Measurements from ENCODE around the gene SEBOX.
A peak's percentile ranks its signal among the peaks of the same experiment; 100 is the strongest.

SEBOX gene

DNA sequence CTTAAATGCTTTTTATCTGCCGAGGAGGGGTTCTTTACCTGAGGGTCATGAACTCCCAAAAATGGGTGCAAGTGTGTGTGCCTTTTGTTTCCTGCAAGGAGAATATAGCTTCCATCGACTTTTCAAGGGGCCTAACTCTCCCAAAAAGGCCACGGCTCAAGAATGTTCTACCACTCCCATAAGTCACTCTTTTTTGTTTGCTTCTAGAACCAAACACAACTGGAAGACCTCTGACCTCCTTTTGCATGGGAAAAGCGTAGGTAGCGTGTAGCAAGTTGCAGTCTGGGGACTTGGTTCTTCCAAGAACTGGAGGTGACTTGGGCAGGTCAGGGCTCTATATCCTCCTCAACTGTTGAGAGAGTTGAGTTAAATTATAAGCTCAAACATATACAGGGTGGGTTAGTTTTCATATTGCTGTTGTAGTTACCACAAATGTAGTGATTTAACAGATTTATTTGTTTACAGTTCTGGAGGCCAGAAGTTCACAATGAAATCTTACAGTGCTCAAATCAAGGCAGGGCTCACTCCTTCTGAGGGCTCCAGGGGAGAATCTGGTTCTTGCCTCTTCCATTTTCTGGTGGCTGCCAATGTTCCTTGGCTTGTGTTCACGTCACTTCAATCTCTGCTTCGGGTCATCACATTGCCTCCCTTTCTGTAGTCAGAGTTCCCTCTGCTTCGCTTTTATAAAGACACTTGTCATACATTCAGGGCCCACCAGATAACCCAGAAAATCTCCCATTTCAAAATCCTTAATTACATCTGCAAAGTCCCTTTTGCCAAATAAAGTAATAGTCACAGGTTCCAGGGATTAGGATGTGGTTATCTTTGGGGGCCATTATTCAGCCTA lies 44.6 kb downstream of the SEBOX start:
- no peak for DNase-seq (ENCODE audit: low read depth in 3 of 3, low spot score in 1 of 3)

DNA sequence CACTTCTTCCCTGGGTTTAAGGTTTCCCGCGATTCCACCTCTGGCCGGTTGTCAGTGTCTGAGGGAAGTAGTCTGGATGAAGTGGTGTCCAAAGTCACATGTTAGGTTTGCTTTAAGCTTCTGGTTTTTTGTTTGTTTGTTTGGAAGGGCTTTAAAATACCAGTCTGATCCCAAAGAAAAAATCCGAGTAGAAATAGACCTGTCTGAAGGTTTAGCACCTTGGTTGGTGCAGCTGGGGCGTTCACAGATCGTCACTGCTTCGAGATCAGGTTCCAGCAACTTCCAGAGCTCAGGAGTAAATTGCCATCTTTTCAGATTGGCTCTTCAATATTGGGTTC lies 45.4 kb downstream of the SEBOX start:
- DNase-seq (ENCODE audit: low read depth in 3 of 3, low spot score in 1 of 3): no peak

DNA sequence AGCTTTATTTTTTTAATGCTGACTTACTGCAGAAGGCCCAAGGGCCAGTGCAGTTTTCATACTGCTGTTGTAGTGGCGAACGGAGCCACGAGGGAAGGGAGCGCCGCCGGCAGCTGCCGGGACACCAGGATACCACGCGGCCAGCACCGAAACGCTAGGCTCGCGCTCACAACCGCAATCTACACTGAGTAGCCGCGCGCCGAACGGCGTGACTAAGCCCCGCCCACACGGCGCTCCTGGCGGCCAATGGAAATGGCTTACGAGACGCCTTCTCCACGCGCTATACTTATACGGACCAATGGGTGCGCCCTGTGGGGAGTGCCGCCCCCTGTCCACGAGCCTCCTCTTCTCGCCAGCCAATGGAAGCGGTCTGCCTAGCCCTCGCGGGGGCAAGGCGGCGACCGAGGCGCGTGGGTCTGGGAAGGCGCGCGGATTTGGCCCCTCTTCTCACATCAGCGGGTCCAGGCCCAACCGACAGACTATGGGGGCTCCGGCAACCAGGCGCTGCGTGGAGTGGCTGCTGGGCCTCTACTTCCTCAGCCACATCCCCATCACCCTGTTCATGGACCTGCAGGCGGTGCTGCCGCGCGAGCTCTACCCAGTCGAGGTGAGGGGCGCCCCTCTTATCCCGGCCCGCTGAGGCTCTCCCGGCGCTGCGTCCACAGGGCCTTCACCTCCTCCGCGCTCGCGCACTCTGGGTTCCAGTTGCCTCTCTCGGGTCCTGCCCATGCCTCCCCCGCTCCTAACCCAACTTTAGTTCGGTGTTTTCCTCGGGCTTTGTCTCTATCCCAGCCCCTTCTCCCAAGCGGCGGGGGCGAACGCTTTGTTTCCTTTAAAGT lies 46.0 kb downstream of the SEBOX start, which contains the start of gene TMEM97:
TMEM97 (plus strand) TSS at position 442 of the 839 bp plus-strand sequence; CDS start at position 482, 40 bp downstream.
- peak; percentile 82 to 86 (median 82) for DNase-seq (ENCODE audit: low read depth in 3 of 3, low spot score in 1 of 3)

DNA sequence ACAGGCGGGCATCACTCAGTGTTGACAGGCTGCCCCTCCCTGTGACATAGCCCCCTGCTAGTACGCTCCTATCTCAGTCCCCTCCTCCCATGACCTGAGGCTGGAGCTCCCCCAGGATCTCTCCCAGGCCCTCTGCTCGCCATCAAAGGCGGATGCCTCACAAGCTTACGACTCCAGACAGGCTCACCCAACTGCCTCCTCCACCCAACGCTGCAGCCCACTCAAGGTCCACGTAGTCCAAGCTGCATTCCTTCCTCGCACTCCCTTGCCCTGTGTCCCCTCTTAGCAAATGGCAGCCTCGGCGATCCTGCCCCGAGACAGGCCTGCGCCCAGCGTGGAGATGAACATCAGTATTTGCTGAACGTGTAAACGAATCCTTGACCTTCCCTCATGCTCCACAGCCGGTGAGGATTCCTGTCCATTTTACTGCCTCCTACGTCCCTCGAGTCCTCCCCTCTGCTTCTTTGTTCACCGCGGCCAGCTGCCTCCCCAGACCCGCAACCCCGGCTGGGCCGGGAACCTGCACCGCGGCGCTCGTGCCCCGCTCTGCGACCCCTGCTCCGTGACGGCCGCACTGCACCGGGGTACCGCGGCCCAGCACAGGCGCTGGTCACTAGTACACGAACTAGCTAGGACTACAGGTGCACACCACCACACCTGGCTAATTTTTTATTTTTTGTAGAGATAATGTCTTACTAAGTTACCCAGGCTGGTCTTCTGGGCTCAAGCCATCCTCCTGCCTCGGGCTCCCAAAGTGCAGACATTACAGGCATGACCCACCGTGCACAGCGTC lies 46.8 kb downstream of the SEBOX start:
- DNase-seq (ENCODE audit: low read depth in 3 of 3, low spot score in 1 of 3): no peak

DNA sequence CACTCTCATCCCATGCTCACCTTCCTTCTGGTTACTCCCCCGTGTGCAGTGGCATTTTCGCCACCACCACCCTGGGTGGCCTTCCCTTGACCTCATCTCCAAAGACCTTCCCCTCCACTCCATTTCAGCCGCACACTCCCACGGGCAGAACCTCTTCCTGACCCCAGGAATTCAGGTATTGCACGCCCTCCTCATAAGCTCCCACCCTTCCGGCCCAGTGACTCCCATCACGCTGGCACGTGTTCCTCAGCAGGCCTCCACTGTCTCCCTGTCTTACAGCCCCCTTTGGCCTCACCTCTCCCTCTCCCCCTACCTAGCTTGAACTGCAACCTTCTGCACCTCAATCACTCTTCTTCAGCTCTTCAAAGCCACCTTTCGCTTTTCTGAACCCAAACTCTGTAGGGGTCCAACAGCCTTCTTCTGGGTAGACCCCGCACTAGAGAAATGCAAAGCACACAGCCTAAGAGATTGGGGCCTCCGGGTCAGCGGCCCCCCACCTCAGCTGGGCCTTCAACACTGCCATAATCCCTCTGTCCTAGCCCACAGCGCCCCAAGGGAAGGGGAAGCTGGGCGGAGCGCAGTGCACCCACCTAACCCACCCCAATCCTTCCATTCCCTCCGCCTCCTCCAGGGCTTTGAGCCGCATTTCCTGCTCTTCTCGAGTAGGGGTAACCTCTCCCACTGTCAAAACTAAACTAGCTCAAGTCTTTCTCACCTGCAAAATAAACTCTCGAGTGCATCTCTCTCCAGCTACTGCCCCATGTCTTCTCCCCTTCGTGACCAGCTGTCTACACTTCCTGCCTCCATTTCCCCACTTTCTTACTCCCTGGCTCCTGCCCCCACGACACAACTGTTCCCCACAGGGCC lies 47.7 kb downstream of the SEBOX start:
- no peak for DNase-seq (ENCODE audit: low read depth in 3 of 3, low spot score in 1 of 3)

DNA sequence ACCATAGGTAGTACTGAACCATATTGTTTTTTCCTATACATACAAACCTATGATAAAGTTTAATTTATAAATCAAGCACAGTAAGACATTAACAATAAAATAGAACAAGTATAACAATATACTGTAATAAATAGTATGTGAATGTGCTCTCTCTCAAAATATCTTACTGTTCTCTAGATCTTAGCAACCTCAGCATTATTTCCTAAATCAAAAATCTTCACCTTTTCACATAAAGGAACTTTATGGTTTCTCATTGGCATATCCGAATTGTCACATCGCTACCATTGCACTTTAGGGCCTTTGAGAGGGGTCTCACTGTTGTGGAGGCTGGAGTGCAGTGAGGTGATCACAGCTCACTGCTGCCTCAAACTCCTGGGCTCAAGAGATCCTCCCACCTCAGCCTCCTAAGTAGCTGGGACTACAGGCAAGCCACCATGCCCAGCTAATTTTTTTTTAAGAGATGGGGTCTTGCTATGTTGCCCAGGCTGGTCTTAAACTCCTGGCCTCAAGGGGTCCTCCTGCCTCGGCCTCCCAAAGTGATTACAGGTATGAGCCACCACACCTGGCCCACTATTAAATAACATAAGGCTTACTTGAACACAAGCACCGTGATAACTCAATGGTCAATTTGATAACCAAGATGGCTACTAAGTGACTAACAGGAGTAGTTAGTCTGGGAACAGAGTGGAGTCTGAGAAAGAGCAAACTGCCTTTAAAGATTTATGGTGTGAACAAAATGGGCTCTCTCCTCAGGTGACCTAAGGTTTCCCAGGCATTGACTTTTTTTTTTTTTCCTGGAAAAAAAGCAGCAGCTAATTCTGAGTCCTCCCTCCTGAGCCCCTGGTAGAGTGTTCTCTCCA lies 48.9 kb downstream of the SEBOX start:
- no peak for DNase-seq (ENCODE audit: low read depth in 3 of 3, low spot score in 1 of 3)

DNA sequence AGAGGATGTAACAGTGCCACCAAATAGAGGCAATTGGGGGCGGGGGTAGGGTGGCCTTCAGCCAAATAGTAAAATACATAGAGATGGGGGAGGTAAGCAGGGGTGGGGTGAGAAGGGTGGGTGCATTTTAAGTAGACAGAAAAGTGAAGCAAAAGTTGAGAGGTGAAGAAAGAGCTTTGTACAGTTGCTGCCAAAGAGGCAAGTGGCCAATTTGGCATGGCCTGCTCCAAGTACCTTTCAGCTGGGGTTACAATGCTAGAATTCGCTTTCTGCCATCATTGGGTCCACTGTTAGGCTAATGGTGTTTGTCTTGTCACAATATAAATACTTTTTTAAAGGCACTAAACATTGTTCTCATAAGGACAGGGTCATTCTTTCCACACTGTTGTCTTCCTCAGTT lies 51.2 kb downstream of the SEBOX start:
- no peak for DNase-seq (ENCODE audit: low read depth in 3 of 3, low spot score in 1 of 3)

Data from stimulated activated CD4-positive, alpha-beta T cell treated with anti-CD3 and anti-CD28 coated beads, TNF-alpha, amount 100 ng/mL, for 1 hour (primary cell).